Spleen (tissue), 11 donors: ENCODE measurements around the gene SUPT16H. TPM values are rescaled to one million over a fixed set of nuclear protein-coding genes. Genes with fewer than 3 reads are reported as not detected.

Experiments
- DNase-seq: peaks from one replicate; pipeline ENCODE4 v3.0.0-alpha.2; 2020
- H3K27ac ChIP-seq, 8 donors: fragments of 200-600 bp; sonication (generic) in 7 of 8; 1 replicate in 4 of 8; 2 replicates in 4 of 8; pipeline versions ENCODE4 v1.5.0 to v1.8.0; 2016 to 2021; ENCODE audit warnings: inconsistent platforms in 4 of 8, mild to moderate bottlenecking in 4 of 8, moderate library complexity in 1 of 8
- H3K27me3 ChIP-seq, 7 donors: fragments of 200-600 bp; sonication (generic) in 6 of 7; replicated peaks in 1 of 7; 1 replicate in 4 of 7; 2 replicates in 3 of 7; pipeline versions ENCODE4 v1.5.0 to v1.8.0; 2016 to 2021; ENCODE audit warnings: inconsistent platforms in 3 of 7, mild to moderate bottlenecking in 1 of 7
- H3K36me3 ChIP-seq, 6 donors: fragments of 200-600 bp; sonication (generic) in 5 of 6; 1 replicate in 4 of 6; 2 replicates in 2 of 6; pipeline versions ENCODE4 v1.5.0 to v1.8.0; 2016 to 2021; ENCODE audit warnings: inconsistent platforms in 2 of 6
- H3K4me1 ChIP-seq, 6 donors: fragments of 200-600 bp; sonication (generic) in 5 of 6; 1 replicate in 3 of 6; 2 replicates in 3 of 6; pipeline versions ENCODE4 v1.5.0 to v1.8.0; 2016 to 2021; ENCODE audit warnings: inconsistent platforms in 3 of 6
- H3K4me3 ChIP-seq, 8 donors: fragments of 200-600 bp; sonication (generic) in 7 of 8; 1 replicate in 4 of 8; 2 replicates in 4 of 8; pipeline versions ENCODE4 v1.5.0 to v1.8.0; 2016 to 2021; ENCODE audit warnings: inconsistent platforms in 4 of 8, mild to moderate bottlenecking in 4 of 8, moderate library complexity in 2 of 8
- H3K9me3 ChIP-seq, 8 donors: fragments of 200-600 bp; sonication (generic) in 7 of 8; 1 replicate in 4 of 8; 2 replicates in 4 of 8; pipeline versions ENCODE4 v1.5.0 to v1.8.0; 2016 to 2021; ENCODE audit warnings: inconsistent platforms in 4 of 8
- CTCF ChIP-seq, 11 experiments: fragments of 200-600 bp in 7 of 11; fragments of 450-650 bp in 4 of 11; sonication (generic) in 4 of 11; IDR thresholded peaks in 8 of 11; conservative IDR thresholded peaks in 3 of 11; 1 replicate in 7 of 11; 2 replicates in 4 of 11; pipeline versions ENCODE4 v1.4.0 to v1.8.0; 2016 to 2021; ENCODE audit warnings: antibody characterized with exemption in 11 of 11, inconsistent platforms in 4 of 11, mild to moderate bottlenecking in 1 of 11
- POLR2A ChIP-seq, 3 donors: fragments of 450-650 bp; IDR thresholded peaks; one replicate each; pipeline ENCODE4 v1.5.1; 2017; ENCODE audit warnings: antibody characterized with exemption in 3 of 3, mild to moderate bottlenecking in 1 of 3
- POLR2AphosphoS5 ChIP-seq, 3 donors: sonication (generic); formaldehyde crosslinking; IDR thresholded peaks; one replicate each; pipeline ENCODE4 v1.5.1; 2017; ENCODE audit warnings: antibody characterized with exemption in 3 of 3
- WGBS, 5 donors: extraction: QIAGEN DNeasy Blood & Tissue Kit in 3 of 5; methylation state at CpG; one replicate each; pipeline versions ENCODE4 v1.1.5 to v1.1.7; 2013 to 2018; 5-methylcytosine and 5-hydroxymethylcytosine counted together
- intact Hi-C: fragments of 100-400 bp; cut with DNase I; formaldehyde crosslinking; loops from one replicate; pipeline ENCODE4 v1.15.0; 2023; ENCODE audit warnings: low total_unique reads
- polyA plus RNA-seq, 3 donors: library from polyadenylated mRNA; stranded (reverse); fragments of 200-250 nt; gene quantifications; one replicate each; pipeline ENCODE4 v1.2.1, GENCODE V29; 2013
- total RNA-seq, 7 donors: library from RNA; depleted of rRNA in 3 of 7; stranded (reverse); fragments of >200 nt in 3 of 7; fragmentation: NEBNext Ultra II Directional in 4 of 7; extraction: Animal tissue kit (Norgen Biotek cat#: 25700) in 4 of 7; gene quantifications; one replicate each; pipeline versions ENCODE4 v1.1.0 to v1.2.1, GENCODE V29; 2016 to 2021
- donor health status: healthy with polysubstance abuse.
- donor health status: DM: no; HTN: no; CAD: no; lungs with moderate emphysema.
- donor health status: DM: no; HTN: no; CAD: no.
- donor health status: Bipolar disorder and iron deficiency.
- donor health status: healthy.
- donor health status: DM: no; HTN: no; CAD: no.
- donor health status: DM: yes; HTN: yes; CAD: no.

Gene SUPT16H
- total and polyA plus RNA-seq, 10 donors = 41.3 to 65.3 (median 55.9) TPM

GRCh38 chr14:21350539-21350938 lies 33.3 kb downstream of the SUPT16H start:
- WGBS, 5 donors = 54 to 87% (median 60%) methylated on average over 2 to 3 of the region's 3 CpGs
- DNase-seq = no peak
- Histone ChIP-seq H3K9me3 (no peaks in the 10 kb centered on the region), H3K27me3 (no peaks in the 10 kb centered on the region), H3K36me3 (peaks cover 5 to 53% (median 45%) of the 10 kb centered on the region in 6 donors), H3K4me1 (peaks cover 0 to 13% (median 3%) of the 10 kb centered on the region in 6 donors), H3K4me3 (no peak overlapping the region), H3K27ac (no peak overlapping the region)
- TF ChIP-seq POLR2A (IDR thresholded peaks at IDR 0.05) (no peak), POLR2AphosphoS5 (IDR thresholded peaks at IDR 0.05) (no peak), CTCF (IDR thresholded peaks at IDR 0.05 in 8 of 11, conservative IDR thresholded peaks at IDR 0.05 in 3 of 11) (no peak)
- intact Hi-C loops = loop anchor here (10.0 kb wide), 1 partner anchor 54 kb away; no protein-coding TSS in a partner anchor

- TF ChIP-seq POLR2A (IDR thresholded peaks at IDR 0.05) = no peak
- TF ChIP-seq CTCF (IDR thresholded peaks at IDR 0.05 in 8 of 11, conservative IDR thresholded peaks at IDR 0.05 in 3 of 11) = no peak
- TF ChIP-seq POLR2AphosphoS5 (IDR thresholded peaks at IDR 0.05) = no peak
- intact Hi-C loops = no loop called here
- Histone ChIP-seq H3K27me3 (no peaks in the 10 kb centered on the region), H3K36me3 (peaks cover 4 to 19% (median 13%) of the 10 kb centered on the region in 6 donors), H3K27ac (no peak overlapping the region), H3K4me1 (peaks cover 0 to 14% (median under 1%) of the 10 kb centered on the region in 6 donors), H3K4me3 (no peak overlapping the region), H3K9me3 (no peaks in the 10 kb centered on the region)
- DNase-seq = no peak
- 78 to 96% (median 89%) methylated on average over 2 of the region's 2 CpGs for WGBS, 5 donors
These were observed 36.6 kb downstream of the SUPT16H start for GRCh38 chr14:21347201-21347600.

DNA sequence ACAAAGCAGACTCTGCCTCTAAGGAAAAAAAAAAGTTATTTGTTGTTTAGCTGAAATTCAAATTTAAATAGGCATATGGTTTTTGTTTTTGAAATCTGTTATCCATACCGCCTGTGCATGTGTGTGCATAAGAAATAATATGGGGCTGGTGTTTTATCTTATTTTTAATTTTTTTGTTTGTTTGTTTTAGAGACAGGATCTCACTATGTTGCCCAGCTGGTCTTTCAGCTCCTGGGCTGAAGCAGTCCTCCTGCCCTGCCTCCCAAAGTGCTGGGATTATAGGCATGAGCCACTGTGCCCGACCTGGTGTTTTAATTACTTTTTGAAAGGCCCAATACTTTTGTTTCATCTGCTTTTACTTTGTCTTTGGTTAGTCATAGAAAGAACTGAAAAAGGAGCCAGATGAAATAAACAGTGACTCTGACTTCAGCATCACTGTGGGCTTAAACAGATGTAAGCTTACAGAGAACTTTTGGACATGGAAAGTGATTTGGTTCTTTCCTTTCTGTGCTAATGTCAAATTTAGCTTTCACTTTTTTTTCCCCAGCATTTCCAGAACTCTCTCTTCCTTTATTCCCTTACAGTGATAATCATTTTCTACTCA lies 37.2 kb downstream of the SUPT16H start:
- no peak for DNase-seq
- H3K9me3 ChIP-seq = no peaks in the 10 kb centered on the region
- no peak overlapping the region for H3K27ac ChIP-seq
- WGBS, 5 donors = 84 to 98% (median 89%) methylated on average over 2 of the region's 2 CpGs
- no peak overlapping the region for H3K4me3 ChIP-seq
- intact Hi-C loops = no loop called here
- H3K4me1 ChIP-seq = peaks cover 0 to 8% (median 0%) of the 10 kb centered on the region in 6 donors
- TF ChIP-seq POLR2AphosphoS5 (IDR thresholded peaks at IDR 0.05) (no peak), CTCF (IDR thresholded peaks at IDR 0.05 in 8 of 11, conservative IDR thresholded peaks at IDR 0.05 in 3 of 11) (no peak), POLR2A (IDR thresholded peaks at IDR 0.05) (no peak)
- H3K27me3 ChIP-seq = no peaks in the 10 kb centered on the region
- H3K36me3 ChIP-seq = peaks cover 0 to 14% (median 7%) of the 10 kb centered on the region in 6 donors

- intact Hi-C loops = no loop called here
- H3K36me3 ChIP-seq = no peaks in the 10 kb centered on the region
- TF ChIP-seq CTCF (IDR thresholded peaks at IDR 0.05 in 8 of 11, conservative IDR thresholded peaks at IDR 0.05 in 3 of 11) (no peak), POLR2A (IDR thresholded peaks at IDR 0.05) (no peak), POLR2AphosphoS5 (IDR thresholded peaks at IDR 0.05) (no peak)
- peaks cover 0 to 8% (median 0%) of the 10 kb centered on the region in 6 donors for H3K4me1 ChIP-seq
- H3K4me3 ChIP-seq = peak overlapping the region in 1 of 8 donors; percentile 12
- DNase-seq = no peak
- no peaks in the 10 kb centered on the region for H3K27me3 ChIP-seq
- peak overlapping the region in 1 of 8 donors; percentile 33 for H3K27ac ChIP-seq
- 73 to 77% (median 77%) methylated on average over 13 of the region's 13 CpGs for WGBS, 5 donors
- no peaks in the 10 kb centered on the region for H3K9me3 ChIP-seq
These were observed 40.6 kb downstream of the SUPT16H start for GRCh38 chr14:21343035-21343794.
